Motor neuron (in vitro differentiated cells): Measurements from ENCODE around the gene DNAH2. TPM values are rescaled to one million over a fixed set of nuclear protein-coding genes. Genes with fewer than 3 reads are reported as not detected.

Experiments used
- ATAC-seq, 8 experiments: fragments of 200-7000 bp; cut with Tn5 transposase; replicated peaks in 6 of 8; 2 replicates each; pipeline ENCODE4 v1.8.0; 2021; ENCODE audit warnings: mild to moderate bottlenecking in 8 of 8, moderate library complexity in 8 of 8
- H3K27ac ChIP-seq, 2 donors: fragments of 250-450 bp; sonication (Bioruptor Pico); 2 replicates each; pipeline ENCODE4 v1.9.0; 2021; ENCODE audit warnings: antibody characterized with exemption in 2 of 2, mild to moderate bottlenecking in 2 of 2, moderate library complexity in 1 of 2
- H3K4me1 ChIP-seq, 2 donors: fragments of 250-450 bp; sonication (Bioruptor Pico); replicated peaks in 1 of 2; 2 replicates each; pipeline ENCODE4 v1.6.1; 2021; ENCODE audit warnings: antibody characterized with exemption in 2 of 2, mild to moderate bottlenecking in 2 of 2, moderate library complexity in 1 of 2
- H3K4me3 ChIP-seq, 5 donors: fragments of 250-450 bp; sonication (Bioruptor Pico); 2 replicates each; pipeline ENCODE4 v1.9.0; 2021; ENCODE audit warnings: antibody characterized with exemption in 5 of 5, mild to moderate bottlenecking in 5 of 5, moderate library complexity in 4 of 5
- WGBS, 10 experiments: fragments of 450-650 bp; shearing (Covaris generic); methylation state at CpG; one replicate each; pipeline ENCODE4 v1.0.0; 2022; 5-methylcytosine and 5-hydroxymethylcytosine counted together
- in situ Hi-C, 9 experiments: fragments of 400-800 bp; cut with MboI; loops; one replicate each; pipeline ENCODE4 v1.15.0; 2021; ENCODE audit warnings: low sequenced_read_pairs in 9 of 9, low pct_unique_long_range_greater_than_20kb in 2 of 9; ENCODE audit not compliant: unreplicated experiment in 9 of 9
- total RNA-seq, 8 experiments: library from RNA; unstranded; fragments of 300-600 nt; gene quantifications; 2 replicates each; pipeline versions ENCODE4 v1.2.3 to v1.2.4, GENCODE V29; 2022

DNAH2 gene
- total RNA-seq, 8 experiments from 2014 or later, result 0.25 to 4.4 (median 0.65) TPM

DNA sequence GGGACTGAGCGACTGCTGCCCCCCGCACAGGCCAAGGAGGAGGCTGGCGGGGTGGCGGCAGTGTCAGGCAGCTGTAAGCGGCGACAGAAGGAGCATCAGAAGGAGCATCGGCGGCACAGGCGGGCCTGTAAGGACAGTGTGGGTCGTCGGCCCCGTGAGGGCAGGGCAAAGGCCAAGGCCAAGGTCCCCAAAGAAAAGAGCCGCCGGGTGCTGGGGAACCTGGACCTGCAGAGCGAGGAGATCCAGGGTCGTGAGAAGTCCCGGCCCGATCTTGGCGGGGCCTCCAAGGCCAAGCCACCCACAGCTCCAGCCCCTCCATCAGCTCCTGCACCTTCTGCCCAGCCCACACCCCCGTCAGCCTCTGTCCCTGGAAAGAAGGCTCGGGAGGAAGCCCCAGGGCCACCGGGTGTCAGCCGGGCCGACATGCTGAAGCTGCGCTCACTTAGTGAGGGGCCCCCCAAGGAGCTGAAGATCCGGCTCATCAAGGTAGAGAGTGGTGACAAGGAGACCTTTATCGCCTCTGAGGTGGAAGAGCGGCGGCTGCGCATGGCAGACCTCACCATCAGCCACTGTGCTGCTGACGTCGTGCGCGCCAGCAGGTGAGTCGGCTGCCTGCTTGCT lies 131.7 kb downstream of the DNAH2 start:
- 73 to 100% (median 93%) methylated on average over 1 to 13 of the region's 35 CpGs; no CpG with 5 or more reads in 4 of the 10 experiments for WGBS, 10 experiments
- in situ Hi-C loops, result loop anchor here in 1 of 9 experiments (25.0 kb wide), 1 partner anchor 137 kb away; the partner anchor contains the start of genes DNAH2 and EFNB3
- no peak for ATAC-seq
- no peak overlapping the region for H3K27ac ChIP-seq
- H3K4me1 ChIP-seq, result peaks cover 17 to 19% of the 10 kb centered on the region in 2 donors
- no peak overlapping the region for H3K4me3 ChIP-seq

DNA sequence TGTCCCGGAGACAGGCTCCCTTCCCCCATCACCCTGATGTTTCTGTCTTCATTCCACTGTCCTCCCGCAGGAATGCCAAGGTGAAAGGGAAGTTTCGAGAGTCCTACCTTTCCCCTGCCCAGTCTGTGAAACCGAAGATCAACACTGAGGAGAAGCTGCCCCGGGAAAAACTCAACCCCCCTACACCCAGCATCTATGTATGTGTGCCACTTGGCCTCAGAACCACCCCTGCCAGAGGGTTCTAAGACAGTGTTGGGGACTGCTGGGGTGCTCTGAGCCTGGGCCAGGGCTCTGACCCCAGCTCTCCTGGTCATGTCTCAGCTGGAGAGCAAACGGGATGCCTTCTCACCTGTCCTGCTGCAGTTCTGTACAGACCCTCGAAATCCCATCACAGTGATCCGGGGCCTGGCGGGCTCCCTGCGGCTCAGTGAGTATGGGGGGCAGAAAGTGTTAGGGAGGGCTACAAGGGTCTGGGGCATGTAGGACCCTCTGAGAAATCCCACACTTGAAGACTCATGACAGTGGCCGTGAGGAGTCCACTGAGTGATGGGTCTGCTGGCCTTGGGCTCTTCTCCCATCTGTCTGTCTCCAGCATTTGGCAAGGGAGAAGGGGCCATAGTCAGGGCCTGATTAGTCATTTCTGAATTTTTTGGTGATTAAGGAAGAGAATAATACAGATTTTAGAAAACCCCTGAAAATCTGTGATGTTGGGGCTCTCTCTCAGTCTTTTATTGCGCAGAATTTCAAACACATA lies 132.4 kb downstream of the DNAH2 start:
- Histone ChIP-seq H3K4me3 (no peak overlapping the region), H3K4me1 (peaks cover 24 to 25% of the 10 kb centered on the region in 2 donors), H3K27ac (no peak overlapping the region)
- in situ Hi-C loops, result loop anchor here in 1 of 9 experiments (25.0 kb wide), 1 partner anchor 138 kb away; the partner anchor contains the start of genes DNAH2 and EFNB3
- WGBS, 10 experiments, result 76 to 100% (median 100%) methylated on average over 1 to 8 of the region's 12 CpGs; no CpG with 5 or more reads in 1 of the 10 experiments
- no peak for ATAC-seq

DNA sequence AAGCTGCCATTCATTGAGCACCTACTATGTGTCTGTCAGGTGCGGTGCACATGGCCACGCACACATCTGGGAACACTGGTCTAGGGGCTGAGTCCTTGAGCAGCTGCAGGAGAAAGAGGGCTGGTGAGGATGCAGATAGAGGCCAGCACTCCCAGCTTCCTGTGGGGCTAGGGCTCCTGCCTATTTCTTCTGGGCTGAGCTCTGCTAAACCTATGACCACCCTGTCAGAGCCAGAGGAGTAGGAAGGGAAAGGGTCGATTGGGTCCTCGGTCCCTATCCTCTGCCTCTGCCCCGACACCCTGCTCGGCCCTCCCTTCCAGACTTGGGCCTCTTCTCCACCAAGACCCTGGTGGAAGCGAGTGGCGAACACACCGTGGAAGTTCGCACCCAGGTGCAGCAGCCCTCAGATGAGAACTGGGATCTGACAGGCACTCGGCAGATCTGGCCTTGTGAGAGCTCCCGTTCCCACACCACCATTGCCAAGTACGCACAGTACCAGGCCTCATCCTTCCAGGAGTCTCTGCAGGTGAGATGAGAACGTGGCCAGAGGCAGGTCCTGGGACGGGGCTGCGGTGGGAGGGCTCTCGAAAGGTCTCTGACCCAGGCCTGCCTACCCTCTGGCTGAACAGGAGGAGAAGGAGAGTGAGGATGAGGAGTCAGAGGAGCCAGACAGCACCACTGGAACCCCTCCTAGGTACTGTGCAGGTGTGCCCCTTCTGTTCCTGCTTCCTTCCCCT lies 133.3 kb downstream of the DNAH2 start:
- H3K27ac ChIP-seq, result no peak overlapping the region
- in situ Hi-C loops, result no loop called here
- peaks cover 28% of the 10 kb centered on the region in 2 donors for H3K4me1 ChIP-seq
- ATAC-seq, result no peak
- no peak overlapping the region for H3K4me3 ChIP-seq
- 60 to 100% (median 100%) methylated on average over 1 to 4 of the region's 17 CpGs; no CpG with 5 or more reads in 5 of the 10 experiments for WGBS, 10 experiments

DNA sequence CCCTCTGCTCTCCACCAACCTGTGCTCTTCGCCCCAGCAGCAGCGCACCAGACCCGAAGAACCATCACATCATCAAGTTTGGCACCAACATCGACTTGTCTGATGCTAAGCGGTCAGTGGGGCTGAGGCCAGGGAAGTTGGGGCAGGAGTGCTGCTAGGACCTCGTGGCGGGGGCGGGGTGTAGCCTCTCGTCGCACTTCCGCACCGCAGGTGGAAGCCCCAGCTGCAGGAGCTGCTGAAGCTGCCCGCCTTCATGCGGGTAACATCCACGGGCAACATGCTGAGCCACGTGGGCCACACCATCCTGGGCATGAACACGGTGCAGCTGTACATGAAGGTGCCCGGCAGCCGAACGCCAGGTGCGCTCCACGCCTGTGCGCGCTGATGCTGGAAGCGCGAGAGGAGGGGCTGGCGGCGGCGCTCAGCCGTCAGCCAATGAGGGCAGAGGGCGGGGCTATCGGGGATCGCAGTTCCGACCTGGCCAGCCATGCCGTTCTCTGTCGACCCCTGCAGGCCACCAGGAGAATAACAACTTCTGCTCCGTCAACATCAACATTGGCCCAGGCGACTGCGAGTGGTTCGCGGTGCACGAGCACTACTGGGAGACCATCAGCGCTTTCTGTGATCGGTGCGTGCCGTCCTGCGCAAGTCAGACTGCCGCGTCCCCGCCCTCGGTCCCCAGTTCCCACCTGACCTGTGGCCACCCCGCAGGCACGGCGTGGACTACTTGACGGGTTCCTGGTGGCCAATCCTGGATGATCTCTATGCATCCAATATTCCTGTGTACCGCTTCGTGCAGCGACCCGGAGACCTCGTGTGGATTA lies 134.1 kb downstream of the DNAH2 start:
- Histone ChIP-seq H3K27ac (peak overlapping the region in 1 of 2 donors; percentile 52), H3K4me1 (peaks cover 34 to 36% of the 10 kb centered on the region in 2 donors), H3K4me3 (peak overlapping the region in 1 of 5 donors; percentile 15)
- ATAC-seq, result peak; percentile 28 to 81 (median 68)
- WGBS, 10 experiments, result 0 to 80% (median 30%) methylated on average over 1 to 6 of the region's 60 CpGs; no CpG with 5 or more reads in 5 of the 10 experiments
- in situ Hi-C loops, result no loop called here

DNA sequence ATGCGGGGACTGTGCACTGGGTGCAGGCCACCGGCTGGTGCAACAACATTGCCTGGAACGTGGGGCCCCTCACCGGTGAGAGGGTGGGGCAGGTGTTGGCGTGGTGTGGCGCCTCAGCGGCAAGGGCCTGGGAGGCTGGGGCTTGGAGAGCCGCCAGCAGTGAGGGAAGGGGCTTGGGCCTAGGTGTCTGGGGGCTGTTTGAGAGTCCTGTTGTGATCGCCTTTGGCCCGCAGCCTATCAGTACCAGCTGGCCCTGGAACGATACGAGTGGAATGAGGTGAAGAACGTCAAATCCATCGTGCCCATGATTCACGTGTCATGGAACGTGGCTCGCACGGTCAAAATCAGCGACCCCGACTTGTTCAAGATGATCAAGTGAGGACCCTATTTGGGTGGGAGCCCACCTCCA lies 134.7 kb downstream of the DNAH2 start:
- in situ Hi-C loops, result no loop called here
- H3K27ac ChIP-seq, result no peak overlapping the region
- H3K4me1 ChIP-seq, result peaks cover 34 to 36% of the 10 kb centered on the region in 2 donors
- no peak overlapping the region for H3K4me3 ChIP-seq
- ATAC-seq, result no peak
- 60 to 98% (median 90%) methylated on average over 2 to 8 of the region's 20 CpGs; no CpG with 5 or more reads in 5 of the 10 experiments for WGBS, 10 experiments

DNA sequence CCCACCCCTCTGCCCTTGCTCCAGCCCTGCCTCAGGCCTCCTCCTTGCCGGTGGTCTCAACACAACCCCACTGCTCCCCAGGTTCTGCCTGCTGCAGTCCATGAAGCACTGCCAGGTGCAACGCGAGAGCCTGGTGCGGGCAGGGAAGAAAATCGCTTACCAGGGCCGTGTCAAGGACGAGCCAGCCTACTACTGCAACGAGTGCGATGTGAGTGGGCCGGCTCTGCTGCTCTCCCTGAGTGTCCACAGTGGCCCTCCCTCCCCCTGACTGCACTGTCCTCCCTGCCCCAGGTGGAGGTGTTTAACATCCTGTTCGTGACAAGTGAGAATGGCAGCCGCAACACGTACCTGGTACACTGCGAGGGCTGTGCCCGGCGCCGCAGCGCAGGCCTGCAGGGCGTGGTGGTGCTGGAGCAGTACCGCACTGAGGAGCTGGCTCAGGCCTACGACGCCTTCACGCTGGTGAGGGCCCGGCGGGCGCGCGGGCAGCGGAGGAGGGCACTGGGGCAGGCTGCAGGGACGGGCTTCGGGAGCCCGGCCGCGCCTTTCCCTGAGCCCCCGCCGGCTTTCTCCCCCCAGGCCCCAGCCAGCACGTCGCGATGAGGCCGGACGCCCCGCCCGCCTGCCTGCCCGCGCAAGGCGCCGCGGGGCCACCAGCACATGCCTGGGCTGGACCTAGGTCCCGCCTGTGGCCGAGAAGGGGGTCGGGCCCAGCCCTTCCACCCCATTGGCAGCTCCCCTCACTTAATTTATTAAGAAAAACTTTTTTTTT lies 135.6 kb downstream of the DNAH2 start:
- H3K4me1 ChIP-seq, result peaks cover 34 to 36% of the 10 kb centered on the region in 2 donors
- WGBS, 10 experiments, result 38 to 81% methylated on average over 4 to 19 of the region's 51 CpGs; no CpG with 5 or more reads in 8 of the 10 experiments
- H3K27ac ChIP-seq, result no peak overlapping the region
- in situ Hi-C loops, result no loop called here
- ATAC-seq, result no peak
- no peak overlapping the region for H3K4me3 ChIP-seq

DNA sequence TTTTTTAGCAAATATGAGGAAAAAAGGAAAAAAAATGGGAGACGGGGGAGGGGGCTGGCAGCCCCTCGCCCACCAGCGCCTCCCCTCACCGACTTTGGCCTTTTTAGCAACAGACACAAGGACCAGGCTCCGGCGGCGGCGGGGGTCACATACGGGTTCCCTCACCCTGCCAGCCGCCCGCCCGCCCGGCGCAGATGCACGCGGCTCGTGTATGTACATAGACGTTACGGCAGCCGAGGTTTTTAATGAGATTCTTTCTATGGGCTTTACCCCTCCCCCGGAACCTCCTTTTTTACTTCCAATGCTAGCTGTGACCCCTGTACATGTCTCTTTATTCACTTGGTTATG lies 136.1 kb downstream of the DNAH2 start:
- peaks cover 34 to 40% of the 10 kb centered on the region in 2 donors for H3K4me1 ChIP-seq
- ATAC-seq, result no peak
- no peak overlapping the region for H3K27ac ChIP-seq
- WGBS, 10 experiments, result 50 to 97% (median 57%) methylated on average over 4 to 7 of the region's 21 CpGs; no CpG with 5 or more reads in 7 of the 10 experiments
- in situ Hi-C loops, result no loop called here
- H3K4me3 ChIP-seq, result no peak overlapping the region

DNA sequence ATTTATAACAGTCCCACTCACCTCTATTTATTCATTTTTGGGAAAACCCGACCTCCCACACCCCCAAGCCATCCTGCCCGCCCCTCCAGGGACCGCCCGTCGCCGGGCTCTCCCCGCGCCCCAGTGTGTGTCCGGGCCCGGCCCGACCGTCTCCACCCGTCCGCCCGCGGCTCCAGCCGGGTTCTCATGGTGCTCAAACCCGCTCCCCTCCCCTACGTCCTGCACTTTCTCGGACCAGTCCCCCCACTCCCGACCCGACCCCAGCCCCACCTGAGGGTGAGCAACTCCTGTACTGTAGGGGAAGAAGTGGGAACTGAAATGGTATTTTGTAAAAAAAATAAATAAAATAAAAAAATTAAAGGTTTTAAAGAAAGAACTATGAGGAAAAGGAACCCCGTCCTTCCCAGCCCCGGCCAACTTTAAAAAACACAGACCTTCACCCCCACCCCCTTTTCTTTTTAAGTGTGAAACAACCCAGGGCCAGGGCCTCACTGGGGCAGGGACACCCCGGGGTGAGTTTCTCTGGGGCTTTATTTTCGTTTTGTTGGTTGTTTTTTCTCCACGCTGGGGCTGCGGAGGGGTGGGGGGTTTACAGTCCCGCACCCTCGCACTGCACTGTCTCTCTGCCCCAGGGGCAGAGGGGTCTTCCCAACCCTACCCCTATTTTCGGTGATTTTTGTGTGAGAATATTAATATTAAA lies 136.7 kb downstream of the DNAH2 start:
- peaks cover 38 to 46% of the 10 kb centered on the region in 2 donors for H3K4me1 ChIP-seq
- H3K4me3 ChIP-seq, result peak overlapping the region in 1 of 5 donors; percentile 56
- in situ Hi-C loops, result no loop called here
- 0 to 89% (median 31%) methylated on average over 1 to 7 of the region's 31 CpGs; no CpG with 5 or more reads in 2 of the 10 experiments for WGBS, 10 experiments
- peak overlapping the region in 1 of 2 donors; percentile 49 for H3K27ac ChIP-seq
- ATAC-seq, result no peak

DNA sequence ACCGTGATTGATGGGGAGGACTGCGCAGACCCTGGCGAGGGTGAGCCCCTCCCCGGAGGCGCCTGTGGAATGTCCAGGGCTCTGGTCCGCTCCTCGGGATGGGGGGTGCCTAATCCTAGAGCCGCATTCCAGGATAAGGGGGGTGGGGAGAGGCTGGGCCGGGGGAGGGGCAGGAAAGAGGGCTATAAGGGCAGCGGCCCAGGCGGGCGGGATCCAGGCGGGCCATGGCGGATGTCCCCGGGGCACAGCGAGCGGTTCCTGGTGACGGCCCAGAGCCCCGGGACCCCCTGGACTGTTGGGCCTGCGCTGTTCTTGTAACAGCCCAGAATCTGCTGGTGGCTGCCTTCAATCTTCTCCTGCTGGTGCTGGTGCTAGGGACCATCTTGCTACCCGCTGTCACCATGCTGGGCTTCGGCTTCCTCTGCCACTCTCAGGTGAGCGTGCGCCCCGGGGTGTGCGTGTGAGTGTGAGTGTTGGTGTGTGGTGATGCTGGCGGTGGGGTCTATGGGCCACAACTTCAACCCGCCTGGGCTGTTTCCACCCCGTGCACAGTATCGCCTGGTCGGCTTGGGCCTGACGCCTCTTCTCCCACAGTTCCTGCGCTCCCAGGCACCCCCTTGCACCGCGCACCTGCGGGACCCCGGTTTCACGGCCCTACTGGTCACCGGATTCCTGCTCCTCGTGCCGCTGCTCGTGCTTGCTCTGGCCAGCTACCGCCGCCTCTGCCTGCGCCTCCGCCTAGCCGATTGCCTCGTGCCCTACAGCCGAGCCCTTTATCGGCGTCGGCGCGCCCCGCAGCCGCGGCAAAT lies 137.5 kb downstream of the DNAH2 start, which contains the start of gene TMEM88:
Gene TMEM88 (plus strand): TSS at position 216 of the 809 bp plus-strand sequence. CDS start 9 bp downstream, at position 225.
- in situ Hi-C loops, result no loop called here

DNA sequence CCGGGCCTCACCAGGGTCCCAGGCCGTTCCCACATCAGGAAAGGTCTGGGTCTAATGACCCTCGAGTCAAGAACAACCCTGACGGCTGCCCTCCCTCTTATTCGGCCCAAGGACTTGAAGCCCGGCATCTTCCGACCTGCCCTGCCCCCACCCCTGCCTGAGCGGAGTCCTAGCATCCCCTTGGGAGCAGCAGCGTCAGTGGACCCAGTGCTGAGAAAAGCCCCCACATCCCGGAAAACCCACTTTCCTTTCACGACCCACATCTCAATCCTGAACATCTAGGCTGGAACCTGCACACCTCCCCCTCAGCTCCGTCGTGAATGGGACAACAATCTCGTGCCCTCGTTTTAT lies 138.1 kb downstream of the DNAH2 start:
- H3K27ac ChIP-seq, result peak overlapping the region; percentile 92 to 97
- 38 to 42% methylated on average over 2 to 4 of the region's 15 CpGs; no CpG with 5 or more reads in 8 of the 10 experiments for WGBS, 10 experiments
- peaks cover 38 to 46% of the 10 kb centered on the region in 2 donors for H3K4me1 ChIP-seq
- peak overlapping the region in 4 of 5 donors; percentile 1 to 63 (median 54) for H3K4me3 ChIP-seq
- ATAC-seq, result no peak
- in situ Hi-C loops, result no loop called here

More for the DNA sequence above, 137.5 kb downstream of the DNAH2 start, which contains the start of gene TMEM88:
- peak within 1 kb of the TSS; percentile 92 to 97 for H3K27ac ChIP-seq
- ATAC-seq, result peak in 2 of 8 experiments; percentile 1 to 3
- peaks cover 38 to 46% of the 10 kb centered on the region in 2 donors for H3K4me1 ChIP-seq
- WGBS, 10 experiments, result 0 to 46% (median 21%) methylated on average over 1 to 10 of the region's 57 CpGs; no CpG with 5 or more reads in 6 of the 10 experiments
- peak within 1 kb of the TSS in 4 of 5 donors; percentile 1 to 63 (median 54) for H3K4me3 ChIP-seq
